K562 (cell line): ENCODE data around the gene CPNE6. TPM values are rescaled to one million over a fixed set of nuclear protein-coding genes. Genes with fewer than 3 reads are reported as not detected.
A peak's percentile ranks its signal among the peaks of the same experiment; 100 is the strongest.

Experiments used
- ATAC-seq: fragments of 200-7000 bp; cut with Tn5 transposase; 3 replicates; pipeline ENCODE4 v1.9.1; 2020; ENCODE audit warnings: moderate library complexity
- BruUV-seq: library from RNA; stranded (reverse); fragments of 400-500 nt; replicated peaks from 2 replicates; lab custom pipeline; 2021; lab: Mats Ljungman, UMichigan
- CTCF ChIA-PET: fragments of 300-600 bp; formaldehyde crosslinking; extraction: SDS; loops from one replicate; lab custom pipeline; 2021; ENCODE audit warnings: low intra/inter-chr PET ratio; lab: Yijun Ruan, JAX
- POLR2A ChIA-PET: fragments of 300-600, 350-650 bp; sonication (Branson Sonifier 250); formaldehyde crosslinking; extraction: SDS; loops from one replicate; lab custom pipeline; 2021; ENCODE audit warnings: antibody characterized with exemption, inconsistent platforms; lab: Yijun Ruan, JAX
- DNase-seq, 4 experiments: peaks; one replicate each; pipeline versions ENCODE4 v3.0.0 to v3.0.0-alpha.2; 2011 to 2018; ENCODE audit warnings: low spot score in 3 of 4, mixed read lengths in 3 of 4; ENCODE audit errors: extremely low read depth in 1 of 4
- FAIRE-seq: peaks from 2 replicates; lab custom pipeline; 2011; peaks lifted over from hg19 to GRCh38; lab: Jason Lieb, UNC
- H2AFZ ChIP-seq: 2 replicates; pipeline ENCODE4 v1.6.0; 2011; ENCODE audit warnings: low read depth, low read length, control low read depth, inconsistent platforms
- H3K27ac ChIP-seq: fragments of 200-600 bp; 3 replicates; pipeline ENCODE4 v1.8.0; 2011; ENCODE audit warnings: low read depth, mild to moderate bottlenecking, control low read depth, inconsistent platforms, low read length, moderate library complexity, mixed read lengths; ENCODE audit errors: extremely low read depth
- H3K27me3 ChIP-seq, 2 experiments: fragments of 300-600 bp in 1 of 2; 2 replicates in 1 of 2; 3 replicates in 1 of 2; pipeline versions ENCODE4 v1.6.0 to v1.8.0; 2011; ENCODE audit warnings: inconsistent platforms in 2 of 2, low read length in 2 of 2, mild to moderate bottlenecking in 1 of 2, mixed read lengths in 1 of 2, moderate library complexity in 1 of 2; ENCODE audit not compliant: control insufficient read depth in 2 of 2, insufficient read depth in 2 of 2
- H3K36me3 ChIP-seq: fragments of 300-600 bp; 3 replicates; pipeline ENCODE4 v1.8.0; 2011; ENCODE audit warnings: mild to moderate bottlenecking, low read length, inconsistent platforms; ENCODE audit not compliant: control insufficient read depth, insufficient read depth
- H3K4me1 ChIP-seq, 2 experiments: fragments of 200-600 bp in 1 of 2; replicated peaks in 1 of 2; 2 replicates in 1 of 2; 3 replicates in 1 of 2; pipeline versions ENCODE4 v1.5.1 to v1.8.0; 2011; ENCODE audit warnings: inconsistent platforms in 2 of 2, low read length in 2 of 2, mild to moderate bottlenecking in 1 of 2, mixed read lengths in 1 of 2, moderate library complexity in 1 of 2; ENCODE audit not compliant: control insufficient read depth in 2 of 2, insufficient read depth in 2 of 2
- H3K4me2 ChIP-seq: 2 replicates; pipeline ENCODE4 v1.6.1; 2011; ENCODE audit warnings: low read length, control low read depth, inconsistent platforms, mixed read lengths; ENCODE audit not compliant: insufficient read depth
- H3K4me3 ChIP-seq: fragments of 200-600 bp; sonication (generic), shearing (Covaris generic); 2 replicates; pipeline ENCODE4 v1.5.1; 2016; ENCODE audit warnings: control low read depth, inconsistent platforms
- H3K79me2 ChIP-seq: fragments of 200-600 bp; 3 replicates; pipeline ENCODE4 v1.8.0; 2011; ENCODE audit warnings: low read length, inconsistent platforms; ENCODE audit not compliant: control insufficient read depth, insufficient read depth
- H3K9ac ChIP-seq, 2 experiments: 2 replicates each; pipeline versions ENCODE4 v1.6.0 to v1.6.1; 2011; ENCODE audit warnings: low read depth in 2 of 2, low read length in 2 of 2, control low read depth in 1 of 2, inconsistent platforms in 1 of 2, mild to moderate bottlenecking in 1 of 2, mixed read lengths in 1 of 2; ENCODE audit not compliant: insufficient read depth in 1 of 2
- H3K9me1 ChIP-seq: one replicate; pipeline ENCODE4 v1.6.0; 2011; ENCODE audit warnings: inconsistent platforms, mild to moderate bottlenecking, low read length, moderate library complexity; ENCODE audit not compliant: control insufficient read depth, insufficient read depth
- H3K9me3 ChIP-seq: replicated peaks from 2 replicates; pipeline ENCODE4 v1.5.1; 2011; ENCODE audit warnings: low read depth, low read length, inconsistent platforms; ENCODE audit not compliant: control insufficient read depth, insufficient read depth
- H4K20me1 ChIP-seq: replicated peaks from 2 replicates; pipeline ENCODE4 v1.6.1; 2011; ENCODE audit warnings: low read length, inconsistent platforms, mixed read lengths; ENCODE audit not compliant: control insufficient read depth, insufficient read depth
- HMGXB4 ChIP-seq: sonication (generic); formaldehyde crosslinking; IDR thresholded peaks from 2 replicates; pipeline ENCODE4 v1.8.1; 2023; ENCODE audit warnings: mild to moderate bottlenecking, missing genetic modification reagents
- KAT2B ChIP-seq: IDR thresholded peaks from one replicate; pipeline ENCODE4 v1.6.1; 2012; ENCODE audit warnings: low read depth, mild to moderate bottlenecking, control low read depth, inconsistent platforms, low read length, moderate library complexity
- SAP30 ChIP-seq: fragments of 200-600 bp; sonication (generic); IDR thresholded peaks from 2 replicates; pipeline ENCODE4 v1.6.1; 2012; ENCODE audit warnings: borderline replicate concordance, low read depth, mild to moderate bottlenecking, moderate library complexity, low read length, control low read depth, inconsistent platforms; ENCODE audit not compliant: insufficient read depth, poor library complexity, severe bottlenecking
- SREBF1 ChIP-seq: fragments of 150-350 bp; IDR thresholded peaks from 2 replicates; pipeline ENCODE4 v1.6.1; 2014; ENCODE audit warnings: antibody characterized with exemption, low read depth, low read length, borderline replicate concordance
- ZNF785 ChIP-seq: fragments of 250-450 bp; sonication (Bioruptor Pico); IDR thresholded peaks from 2 replicates; pipeline ENCODE4 v1.4.0; 2020; ENCODE audit warnings: mild to moderate bottlenecking
- WGBS: fragments of 100-300 bp; shearing (Covaris generic); methylation state at CpG from one replicate; pipeline ENCODE4 v1.1.6; 2016; ENCODE audit warnings: low coverage, mixed read lengths; ENCODE audit not compliant: insufficient coverage; ENCODE audit errors: missing lambda C conversion rate; 5-methylcytosine and 5-hydroxymethylcytosine counted together
- in situ Hi-C: fragments of 300-500 bp; cut with MboI; formaldehyde crosslinking; loops from 4 replicates; pipeline ENCODE4 v1.15.0; 2018; ENCODE audit warnings: inconsistent platforms, mixed read lengths
- intact Hi-C: fragments of 100-400 bp; cut with micrococcal nuclease; formaldehyde crosslinking; loops from 2 replicates; pipeline ENCODE4 v1.14.2; 2022
- polyA plus RNA-seq, 8 experiments: library from polyadenylated mRNA; depleted of rRNA in 4 of 8; stranded (reverse) in 5 of 8; unstranded in 3 of 8; fragments of >200 nt; fragmentation: Nextera tagmentation in 2 of 8; fragmentation: Illumina TruSeq in 1 of 8; extraction: Ambion mirVana in 2 of 8; extraction: Trizol in 1 of 8; gene quantifications; 2 replicates each; pipeline versions ENCODE4 v1.2.1 to v1.2.3, GENCODE V29; 2011 to 2014; ENCODE audit warnings: inconsistent platforms in 1 of 8, missing spikeins in 1 of 8
- total RNA-seq, 7 experiments: library from RNA; depleted of rRNA in 6 of 7; stranded (reverse); fragments of >200 nt in 6 of 7; fragmentation: Illumina TruSeq in 2 of 7; extraction: Trizol in 2 of 7; gene quantifications; 2 replicates each; pipeline versions ENCODE4 v1.2.1 to v1.2.3, GENCODE V29; 2011 to 2021; ENCODE audit warnings: low replicate concordance in 1 of 7

Gene CPNE6
- total and polyA plus RNA-seq, 9 of the 15 experiments (the other 6 are each of a cell fraction or from before 2014, with no cell fraction given): not detected

- WGBS: 100% methylated on average over 2 of the region's 3 CpGs
- CTCF ChIA-PET: no interaction called here
- TF ChIP-seq ZNF785 (CRISPR knock-in tag) (no peak), SAP30 (no peak), SREBF1 (no peak), KAT2B (no peak), HMGXB4 (no peak)
Measured at GRCh38 chr14:24100982-24101494, 29.7 kb downstream of the CPNE6 start.

More at GRCh38 chr14:24100982-24101494, 29.7 kb downstream of the CPNE6 start:
- ATAC-seq: peak; percentile 14; the same call in 2 of the 3 replicates
- BruUV-seq: no TSS peak
- no peak overlapping the region for H2AFZ ChIP-seq
- peaks cover 9% of the 10 kb centered on the region; the same call in 2 of the 3 replicates for H3K79me2 ChIP-seq
- no peaks in the 10 kb centered on the region for H4K20me1 ChIP-seq
- H3K4me1 ChIP-seq: no peaks in the 10 kb centered on the region; a peak in 3 of 5 replicates
- no peak overlapping the region for H3K4me3 ChIP-seq
- intact Hi-C loops: no loop called here
- no peak for FAIRE-seq
- H3K27ac ChIP-seq: no peak overlapping the region
- H3K9me3 ChIP-seq: no peaks in the 10 kb centered on the region; the same call in 1 of the 2 replicates
- peaks cover 60% of the 10 kb centered on the region; the same call in 2 of the 3 replicates for H3K36me3 ChIP-seq
- no peaks in the 10 kb centered on the region for H3K9me1 ChIP-seq
- no peaks in the 10 kb centered on the region for H3K27me3 ChIP-seq
- no peak for DNase-seq
- POLR2A ChIA-PET: interaction anchor here (0.6 kb wide), 1 partner anchor 35 kb away, joined by 3 read pairs; no protein-coding TSS in a partner anchor
- in situ Hi-C loops: no loop called here
- H3K9ac ChIP-seq: no peak overlapping the region; a peak in 1 of 4 replicates
- no peak overlapping the region for H3K4me2 ChIP-seq
